ENCODE data around the gene COL18A1. TPM values are rescaled to one million over a fixed set of nuclear protein-coding genes. Genes with fewer than 3 reads are reported as not detected.
A peak's percentile ranks its signal among the peaks of the same experiment; 100 is the strongest.

COL18A1 gene
- total RNA-seq, 1 experiment from 2014 or later, result 676 TPM

- H3K27ac ChIP-seq (ENCODE audit: low read length), result no peak overlapping the region
Measured at GRCh38 chr21:45550522-45551210, 145.7 kb downstream of the COL18A1 start.

GRCh38 chr21:45551316-45551715 is 146.4 kb downstream of the COL18A1 start:
- ATAC-seq, result no peak
- Histone ChIP-seq H3K36me3 (ENCODE audit: control insufficient read depth, insufficient read depth, low read length) (no peaks in the 10 kb centered on the region), H3K4me1 (ENCODE audit: control insufficient read depth, insufficient read depth, low read length) (peaks cover 6% of the 10 kb centered on the region), H3K27me3 (ENCODE audit: control insufficient read depth, insufficient read depth, low read length) (no peaks in the 10 kb centered on the region), H3K4me3 (ENCODE audit: low read depth in 2 of 2, low read length in 2 of 2) (no peak overlapping the region), H3K9me3 (ENCODE audit: control insufficient read depth, insufficient read depth, low read depth, low read length) (no peaks in the 10 kb centered on the region), H3K27ac (ENCODE audit: low read length) (no peak overlapping the region)
- BruUV-seq (replicated peaks), result no TSS peak
- no peak for TF ChIP-seq TCF7L2 (IDR thresholded peaks at IDR 0.05; ENCODE audit: low read depth, low read length)
- ChIA-PET CTCF (no interaction called here), POLR2A (no interaction called here)
- in situ Hi-C loops (cut with HindIII; ENCODE audit: low pct_unique_long_range_greater_than_20kb, low sequenced_read_pairs), result no loop called here
- peak; percentile 55 for DNase-seq (ENCODE audit: low read depth, low spot score)
- intact Hi-C loops (cut with micrococcal nuclease; ENCODE audit: unreplicated experiment), result no loop called here

More at GRCh38 chr21:45550522-45551210, 145.7 kb downstream of the COL18A1 start:
- Histone ChIP-seq H3K4me3 (ENCODE audit: low read depth in 2 of 2, low read length in 2 of 2) (no peak overlapping the region), H3K36me3 (ENCODE audit: control insufficient read depth, insufficient read depth, low read length) (no peaks in the 10 kb centered on the region), H3K9me3 (ENCODE audit: control insufficient read depth, insufficient read depth, low read depth, low read length) (no peaks in the 10 kb centered on the region), H3K4me1 (ENCODE audit: control insufficient read depth, insufficient read depth, low read length) (peaks cover 6% of the 10 kb centered on the region), H3K27me3 (ENCODE audit: control insufficient read depth, insufficient read depth, low read length) (no peaks in the 10 kb centered on the region)
- no peak for ATAC-seq
- intact Hi-C loops (cut with micrococcal nuclease; ENCODE audit: unreplicated experiment), result no loop called here
- in situ Hi-C loops (cut with HindIII; ENCODE audit: low pct_unique_long_range_greater_than_20kb, low sequenced_read_pairs), result no loop called here
- no TSS peak for BruUV-seq (replicated peaks)
- ChIA-PET CTCF (no interaction called here), POLR2A (no interaction called here)
- TF ChIP-seq CTCF (IDR thresholded peaks at IDR 0.05) (no peak), SIN3A (IDR thresholded peaks at IDR 0.05; ENCODE audit: borderline replicate concordance, insufficient read depth, low read depth, low read length) (no peak), REST (IDR thresholded peaks at IDR 0.05; ENCODE audit: insufficient read depth in 1 of 2, low read depth in 2 of 2, low read length in 1 of 2) (no peak)
- DNase-seq (ENCODE audit: low read depth, low spot score), result no peak

- DNase-seq (ENCODE audit: low read depth, low spot score), result no peak
- TF ChIP-seq POLR2AphosphoS5 (IDR thresholded peaks at IDR 0.05; ENCODE audit: low read depth, low read length) (no peak), TCF7L2 (IDR thresholded peaks at IDR 0.05; ENCODE audit: low read depth, low read length) (no peak), CTCF (IDR thresholded peaks at IDR 0.05) (peak; percentile 17; the same call in 1 of the 2 replicates)
- CTCF ChIA-PET, result no interaction called here
- ATAC-seq, result no peak
- no TSS peak for BruUV-seq (replicated peaks)
- Histone ChIP-seq H3K27me3 (ENCODE audit: control insufficient read depth, insufficient read depth, low read length) (no peaks in the 10 kb centered on the region), H3K27ac (ENCODE audit: low read length) (no peak overlapping the region), H3K9me3 (ENCODE audit: control insufficient read depth, insufficient read depth, low read depth, low read length) (no peaks in the 10 kb centered on the region), H3K4me3 (ENCODE audit: low read depth in 2 of 2, low read length in 2 of 2) (no peak overlapping the region), H3K4me1 (ENCODE audit: control insufficient read depth, insufficient read depth, low read length) (peaks cover 6% of the 10 kb centered on the region), H3K36me3 (ENCODE audit: control insufficient read depth, insufficient read depth, low read length) (no peaks in the 10 kb centered on the region)
- POLR2A ChIA-PET, result no interaction called here
- in situ Hi-C loops (cut with HindIII; ENCODE audit: low pct_unique_long_range_greater_than_20kb, low sequenced_read_pairs) (no loop called here), intact Hi-C loops (cut with micrococcal nuclease; ENCODE audit: unreplicated experiment) (no loop called here)
Measured at GRCh38 chr21:45551783-45552695, 147.1 kb downstream of the COL18A1 start.

Data from Panc1 (cell line).